ENCODE results near the gene PLEKHA7.
A peak's percentile ranks its signal among the peaks of the same experiment; 100 is the strongest.

Gene PLEKHA7

GRCh38 chr11:16789560-16790485 lies 224.4 kb downstream of the PLEKHA7 start:
- Histone ChIP-seq H4K91ac (ENCODE audit: low read length) (no peak overlapping the region), H3K4me3 (ENCODE audit: insufficient read depth in 1 of 2, low read depth in 1 of 2, low read length in 2 of 2) (no peak overlapping the region), H2BK5ac (ENCODE audit: low read depth, low read length, poor library complexity, severe bottlenecking) (no peak overlapping the region), H3K14ac (ENCODE audit: low read length in 2 of 2) (no peak overlapping the region), H3K27me3 (ENCODE audit: control insufficient read depth in 1 of 2, insufficient read depth in 1 of 2, low read length in 2 of 2) (no peaks in the 10 kb centered on the region), H3K9me3 (ENCODE audit: control insufficient read depth, low read length) (no peaks in the 10 kb centered on the region), H3K4me2 (ENCODE audit: low read length, poor library complexity, severe bottlenecking) (no peak overlapping the region), H2BK15ac (ENCODE audit: low read depth, poor library complexity, severe bottlenecking) (peak overlapping the region; percentile 17), H2BK120ac (ENCODE audit: low read depth, low read length) (no peak overlapping the region), H3K4me1 (ENCODE audit: control insufficient read depth, insufficient read depth, low read depth, low read length) (peaks cover 19% of the 10 kb centered on the region), H4K8ac (ENCODE audit: low read length) (no peak overlapping the region), H3K36me3 (ENCODE audit: control insufficient read depth in 1 of 2, insufficient read depth in 2 of 2, low read depth in 1 of 2, low read length in 2 of 2) (peaks cover 0 to 27% of the 10 kb centered on the region in 2 experiments), H2AK5ac (ENCODE audit: low read length, severe bottlenecking) (no peak overlapping the region), H3K27ac (ENCODE audit: low read length, poor library complexity, severe bottlenecking) (no peak overlapping the region), H3K4ac (ENCODE audit: low read depth in 1 of 2, low read length in 2 of 2) (no peak overlapping the region), H3K18ac (ENCODE audit: low read depth in 1 of 2, low read length in 2 of 2) (peak overlapping the region in 1 of 2 experiments; percentile 23), H3K9ac (ENCODE audit: low read length) (no peak overlapping the region), H3K23ac (ENCODE audit: low read length in 2 of 2) (no peak overlapping the region), H2BK12ac (ENCODE audit: low read length in 2 of 2) (no peak overlapping the region), H2AFZ (ENCODE audit: low read depth, low read length) (no peak overlapping the region), H3K79me1 (replicated peaks; ENCODE audit: low read length, poor library complexity, severe bottlenecking) (no peaks in the 10 kb centered on the region)
- no peak for DNase-seq
- 97% methylated on average over 8 of the region's 10 CpGs for WGBS

GRCh38 chr11:16789063-16789420 lies 225.2 kb downstream of the PLEKHA7 start:
- Histone ChIP-seq H2BK15ac (ENCODE audit: low read depth, poor library complexity, severe bottlenecking) (peak overlapping the region; percentile 28), H2AFZ (ENCODE audit: low read depth, low read length) (no peak overlapping the region), H3K4me1 (ENCODE audit: control insufficient read depth, insufficient read depth, low read depth, low read length) (peaks cover 19% of the 10 kb centered on the region), H3K27ac (ENCODE audit: low read length, poor library complexity, severe bottlenecking) (no peak overlapping the region), H3K9me3 (ENCODE audit: control insufficient read depth, low read length) (no peaks in the 10 kb centered on the region), H3K36me3 (ENCODE audit: control insufficient read depth in 1 of 2, insufficient read depth in 2 of 2, low read depth in 1 of 2, low read length in 2 of 2) (peaks cover 0 to 26% of the 10 kb centered on the region in 2 experiments), H3K18ac (ENCODE audit: low read depth in 1 of 2, low read length in 2 of 2) (peak overlapping the region in 1 of 2 experiments; percentile 23), H3K4ac (ENCODE audit: low read depth in 1 of 2, low read length in 2 of 2) (no peak overlapping the region), H4K91ac (ENCODE audit: low read length) (peak overlapping the region; percentile 0), H4K8ac (ENCODE audit: low read length) (no peak overlapping the region), H3K14ac (ENCODE audit: low read length in 2 of 2) (no peak overlapping the region), H3K23ac (ENCODE audit: low read length in 2 of 2) (no peak overlapping the region), H2BK120ac (ENCODE audit: low read depth, low read length) (no peak overlapping the region), H2BK5ac (ENCODE audit: low read depth, low read length, poor library complexity, severe bottlenecking) (no peak overlapping the region), H3K4me2 (ENCODE audit: low read length, poor library complexity, severe bottlenecking) (no peak overlapping the region), H3K4me3 (ENCODE audit: insufficient read depth in 1 of 2, low read depth in 1 of 2, low read length in 2 of 2) (no peak overlapping the region), H3K27me3 (ENCODE audit: control insufficient read depth in 1 of 2, insufficient read depth in 1 of 2, low read length in 2 of 2) (no peaks in the 10 kb centered on the region), H3K79me1 (replicated peaks; ENCODE audit: low read length, poor library complexity, severe bottlenecking) (no peaks in the 10 kb centered on the region), H2BK12ac (ENCODE audit: low read length in 2 of 2) (peak overlapping the region in 1 of 2 experiments; percentile 45), H2AK5ac (ENCODE audit: low read length, severe bottlenecking) (no peak overlapping the region), H3K9ac (ENCODE audit: low read length) (peak overlapping the region; percentile 4)
- DNase-seq, result no peak
- 91% methylated on average over 13 of the region's 13 CpGs for WGBS

- Histone ChIP-seq H4K8ac (ENCODE audit: low read length) (peak overlapping the region; percentile 22), H2BK5ac (ENCODE audit: low read depth, low read length, poor library complexity, severe bottlenecking) (no peak overlapping the region), H3K9ac (ENCODE audit: low read length) (peak overlapping the region; percentile 4), H2BK15ac (ENCODE audit: low read depth, poor library complexity, severe bottlenecking) (peak overlapping the region; percentile 28), H3K4me2 (ENCODE audit: low read length, poor library complexity, severe bottlenecking) (no peak overlapping the region), H2AK5ac (ENCODE audit: low read length, severe bottlenecking) (no peak overlapping the region), H2BK12ac (ENCODE audit: low read length in 2 of 2) (no peak overlapping the region), H3K9me3 (ENCODE audit: control insufficient read depth, low read length) (no peaks in the 10 kb centered on the region), H3K18ac (ENCODE audit: low read depth in 1 of 2, low read length in 2 of 2) (no peak overlapping the region), H3K79me1 (replicated peaks; ENCODE audit: low read length, poor library complexity, severe bottlenecking) (no peaks in the 10 kb centered on the region), H2BK120ac (ENCODE audit: low read depth, low read length) (no peak overlapping the region), H2AFZ (ENCODE audit: low read depth, low read length) (no peak overlapping the region), H3K14ac (ENCODE audit: low read length in 2 of 2) (no peak overlapping the region), H4K91ac (ENCODE audit: low read length) (no peak overlapping the region), H3K27ac (ENCODE audit: low read length, poor library complexity, severe bottlenecking) (no peak overlapping the region), H3K4me3 (ENCODE audit: insufficient read depth in 1 of 2, low read depth in 1 of 2, low read length in 2 of 2) (no peak overlapping the region), H3K27me3 (ENCODE audit: control insufficient read depth in 1 of 2, insufficient read depth in 1 of 2, low read length in 2 of 2) (no peaks in the 10 kb centered on the region), H3K4me1 (ENCODE audit: control insufficient read depth, insufficient read depth, low read depth, low read length) (peaks cover 19% of the 10 kb centered on the region), H3K23ac (ENCODE audit: low read length in 2 of 2) (no peak overlapping the region), H3K4ac (ENCODE audit: low read depth in 1 of 2, low read length in 2 of 2) (no peak overlapping the region), H3K36me3 (ENCODE audit: control insufficient read depth in 1 of 2, insufficient read depth in 2 of 2, low read depth in 1 of 2, low read length in 2 of 2) (peaks cover 0 to 22% of the 10 kb centered on the region in 2 experiments)
- peak; percentile 64 for DNase-seq
- WGBS, result 62% methylated on average over 17 of the region's 17 CpGs
Measured at GRCh38 chr11:16788141-16789062, 225.8 kb downstream of the PLEKHA7 start.
